ENCODE results near the gene CMIP.

The CMIP gene

DNA sequence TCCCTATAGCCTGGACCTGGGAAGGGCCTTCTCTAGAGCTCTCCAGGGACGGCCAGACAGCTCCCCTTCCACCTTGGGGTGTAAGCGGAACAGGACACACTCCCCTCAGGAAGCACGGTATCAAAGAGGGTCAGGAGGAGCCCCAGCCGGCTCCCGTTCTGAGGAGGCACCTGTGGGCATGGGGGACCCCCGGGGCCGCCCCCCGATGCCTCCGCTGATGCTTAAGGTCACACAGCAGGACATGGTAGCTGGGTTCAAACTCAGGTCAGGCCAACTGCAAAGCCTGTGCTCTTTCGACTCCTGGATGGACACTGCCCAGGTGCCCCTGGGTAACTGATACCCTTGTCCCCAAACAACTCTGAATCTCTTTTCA, 49.8 kb downstream of the CMIP start:
- DNase-seq (ENCODE audit: extremely low spot score): no peak
- POLR2A ChIA-PET: no interaction called here
- CTCF ChIA-PET: interaction anchor here (1.6 kb wide), 1 partner anchor 11 kb away, joined by 4 read pairs; no protein-coding TSS in a partner anchor
- TF ChIP-seq L3MBTL2 (conservative IDR thresholded peaks at IDR 0.05) (no peak), FOXA1 (IDR thresholded peaks at IDR 0.05) (no peak), BHLHE40 (IDR thresholded peaks at IDR 0.05; ENCODE audit: borderline replicate concordance) (no peak), FOXM1 (IDR thresholded peaks at IDR 0.05; ENCODE audit: borderline replicate concordance) (no peak), CTBP1 (IDR thresholded peaks at IDR 0.05; ENCODE audit: borderline replicate concordance) (no peak)
- TF ChIP-seq, protein P1, sequence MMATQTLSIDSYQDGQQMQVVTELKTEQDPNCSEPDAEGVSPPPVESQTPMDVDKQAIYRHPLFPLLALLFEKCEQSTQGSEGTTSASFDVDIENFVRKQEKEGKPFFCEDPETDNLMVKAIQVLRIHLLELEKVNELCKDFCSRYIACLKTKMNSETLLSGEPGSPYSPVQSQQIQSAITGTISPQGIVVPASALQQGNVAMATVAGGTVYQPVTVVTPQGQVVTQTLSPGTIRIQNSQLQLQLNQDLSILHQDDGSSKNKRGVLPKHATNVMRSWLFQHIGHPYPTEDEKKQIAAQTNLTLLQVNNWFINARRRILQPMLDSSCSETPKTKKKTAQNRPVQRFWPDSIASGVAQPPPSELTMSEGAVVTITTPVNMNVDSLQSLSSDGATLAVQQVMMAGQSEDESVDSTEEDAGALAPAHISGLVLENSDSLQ (IDR thresholded peaks at IDR 0.05): no peak

DNA sequence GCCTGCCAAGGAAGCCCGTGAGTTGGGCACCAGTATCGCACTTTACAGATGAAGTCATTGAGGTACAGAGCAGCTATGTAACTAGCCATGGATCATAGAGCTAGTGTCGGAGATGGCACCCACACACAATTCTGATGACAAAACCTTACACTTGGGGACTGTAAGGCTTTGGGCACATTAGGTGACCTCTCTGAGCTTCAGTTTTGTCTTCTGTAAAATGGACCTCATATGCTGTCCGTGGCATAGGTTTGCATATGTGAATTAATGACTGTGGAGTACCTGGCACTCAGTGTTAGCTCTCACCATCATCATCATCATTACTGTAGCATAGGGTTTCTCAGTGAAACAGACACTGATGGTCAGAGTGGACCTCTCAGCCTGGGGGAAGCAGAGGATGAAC, 50.3 kb downstream of the CMIP start:
- CTCF ChIA-PET: no interaction called here
- TF ChIP-seq ZNF384 (IDR thresholded peaks at IDR 0.05) (no peak), SUZ12 (IDR thresholded peaks at IDR 0.05) (no peak), FOXM1 (IDR thresholded peaks at IDR 0.05; ENCODE audit: borderline replicate concordance) (no peak), L3MBTL2 (conservative IDR thresholded peaks at IDR 0.05) (no peak), SP1 (IDR thresholded peaks at IDR 0.05) (no peak), NFRKB (IDR thresholded peaks at IDR 0.05) (no peak), FOXK2 (IDR thresholded peaks at IDR 0.05) (no peak), LEF1 (IDR thresholded peaks at IDR 0.05; ENCODE audit: borderline replicate concordance) (no peak), ELF4 (IDR thresholded peaks at IDR 0.05) (no peak), FOXA1 (IDR thresholded peaks at IDR 0.05) (no peak), CTBP1 (IDR thresholded peaks at IDR 0.05; ENCODE audit: borderline replicate concordance) (no peak), ARNT (IDR thresholded peaks at IDR 0.05) (no peak), BHLHE40 (IDR thresholded peaks at IDR 0.05; ENCODE audit: borderline replicate concordance) (no peak), HDGF (IDR thresholded peaks at IDR 0.05; ENCODE audit: borderline replicate concordance) (no peak), TARDBP (IDR thresholded peaks at IDR 0.05) (no peak)
- TF ChIP-seq, protein P1 (IDR thresholded peaks at IDR 0.05): no peak
- DNase-seq (ENCODE audit: extremely low spot score): no peak
- POLR2A ChIA-PET: no interaction called here

DNA sequence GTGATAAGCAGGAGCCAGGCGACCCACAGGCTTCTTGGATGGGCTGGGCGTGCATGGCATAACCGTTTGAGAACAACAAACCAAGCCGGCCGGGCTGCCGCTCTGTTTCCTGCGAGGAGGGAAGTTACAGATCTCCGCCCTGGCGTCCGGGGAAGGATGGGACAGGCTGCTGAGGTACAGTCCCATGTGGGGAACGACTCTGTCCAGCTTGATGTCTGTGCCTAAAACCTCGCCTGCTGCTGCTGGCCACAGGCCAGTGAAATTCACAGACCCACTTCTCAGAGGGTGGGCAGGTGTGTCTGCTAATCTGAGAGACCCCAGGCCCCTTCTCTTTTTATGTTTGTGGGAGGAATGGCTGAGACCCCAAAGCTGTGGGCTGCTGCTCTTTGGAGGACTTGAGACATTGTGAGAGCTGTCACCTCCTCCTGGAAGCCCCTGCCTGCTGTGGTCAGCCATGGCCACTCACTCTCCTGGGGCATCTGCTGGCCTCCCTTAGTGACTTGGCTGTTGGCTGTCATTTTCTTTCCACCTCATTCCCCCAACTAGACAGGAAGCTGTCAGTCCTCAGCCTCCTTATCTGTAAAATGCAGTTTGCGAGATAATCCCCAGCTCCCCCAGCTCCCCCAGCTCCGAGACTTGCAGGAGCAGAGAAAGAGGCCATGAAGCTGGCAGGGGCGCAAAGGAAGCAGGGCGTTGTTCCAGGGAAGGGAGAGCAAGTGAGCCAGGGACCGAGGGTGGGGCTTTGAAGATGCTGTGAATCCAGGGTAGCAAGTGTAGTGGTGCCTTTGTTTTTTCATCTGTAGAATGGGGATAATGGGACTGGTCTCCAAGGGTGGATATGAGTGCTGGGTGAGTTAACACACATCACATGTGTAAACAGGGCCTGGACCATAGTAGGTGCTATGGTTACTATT, 51.0 kb downstream of the CMIP start:
- ChIA-PET POLR2A (no interaction called here), CTCF (no interaction called here)
- no peak for DNase-seq (ENCODE audit: extremely low spot score)
- TF ChIP-seq FOXA1 (IDR thresholded peaks at IDR 0.05) (no peak), ZNF384 (IDR thresholded peaks at IDR 0.05) (no peak), SP1 (IDR thresholded peaks at IDR 0.05) (no peak), FOXM1 (IDR thresholded peaks at IDR 0.05; ENCODE audit: borderline replicate concordance) (no peak), NFRKB (IDR thresholded peaks at IDR 0.05) (no peak), LEF1 (IDR thresholded peaks at IDR 0.05; ENCODE audit: borderline replicate concordance) (no peak), TARDBP (IDR thresholded peaks at IDR 0.05) (no peak), ARNT (IDR thresholded peaks at IDR 0.05) (no peak), HDGF (IDR thresholded peaks at IDR 0.05; ENCODE audit: borderline replicate concordance) (no peak), ELF4 (IDR thresholded peaks at IDR 0.05) (no peak), SUZ12 (IDR thresholded peaks at IDR 0.05) (no peak), L3MBTL2 (conservative IDR thresholded peaks at IDR 0.05) (no peak), CTBP1 (IDR thresholded peaks at IDR 0.05; ENCODE audit: borderline replicate concordance) (no peak), FOXK2 (IDR thresholded peaks at IDR 0.05) (no peak), BHLHE40 (IDR thresholded peaks at IDR 0.05; ENCODE audit: borderline replicate concordance) (no peak)
- TF ChIP-seq, protein P1 (IDR thresholded peaks at IDR 0.05): no peak

DNA sequence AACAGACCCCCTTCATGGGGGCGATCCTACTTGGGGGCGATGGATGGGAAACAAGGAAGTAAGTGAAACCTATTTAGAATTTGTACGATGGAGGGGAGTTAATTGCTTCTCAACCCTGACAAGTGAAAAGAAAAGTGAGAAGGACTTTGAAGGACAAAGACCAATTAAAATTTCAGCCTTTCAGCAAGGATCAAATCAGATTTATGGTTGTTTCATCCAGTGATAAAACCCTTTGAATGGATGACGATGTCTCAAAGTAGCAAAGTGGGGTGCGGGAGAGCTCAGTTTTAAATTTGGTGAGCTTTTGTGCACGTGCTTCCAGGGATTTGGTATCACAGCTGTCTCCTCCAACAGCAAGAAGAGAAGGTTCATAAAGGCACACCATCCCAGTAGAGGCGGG, 51.7 kb downstream of the CMIP start:
- ChIA-PET POLR2A (no interaction called here), CTCF (no interaction called here)
- DNase-seq (ENCODE audit: extremely low spot score): no peak
- TF ChIP-seq CTBP1 (IDR thresholded peaks at IDR 0.05; ENCODE audit: borderline replicate concordance) (no peak), HDGF (IDR thresholded peaks at IDR 0.05; ENCODE audit: borderline replicate concordance) (no peak), ZNF384 (IDR thresholded peaks at IDR 0.05) (no peak), SUZ12 (IDR thresholded peaks at IDR 0.05) (no peak), BHLHE40 (IDR thresholded peaks at IDR 0.05; ENCODE audit: borderline replicate concordance) (no peak), FOXA1 (IDR thresholded peaks at IDR 0.05) (no peak), ARNT (IDR thresholded peaks at IDR 0.05) (no peak), L3MBTL2 (conservative IDR thresholded peaks at IDR 0.05) (no peak), LEF1 (IDR thresholded peaks at IDR 0.05; ENCODE audit: borderline replicate concordance) (no peak), TARDBP (IDR thresholded peaks at IDR 0.05) (no peak), NFRKB (IDR thresholded peaks at IDR 0.05) (no peak), FOXK2 (IDR thresholded peaks at IDR 0.05) (no peak), ELF4 (IDR thresholded peaks at IDR 0.05) (no peak), SP1 (IDR thresholded peaks at IDR 0.05) (no peak), FOXM1 (IDR thresholded peaks at IDR 0.05; ENCODE audit: borderline replicate concordance) (no peak)
- TF ChIP-seq, protein P1 (IDR thresholded peaks at IDR 0.05): no peak

DNA sequence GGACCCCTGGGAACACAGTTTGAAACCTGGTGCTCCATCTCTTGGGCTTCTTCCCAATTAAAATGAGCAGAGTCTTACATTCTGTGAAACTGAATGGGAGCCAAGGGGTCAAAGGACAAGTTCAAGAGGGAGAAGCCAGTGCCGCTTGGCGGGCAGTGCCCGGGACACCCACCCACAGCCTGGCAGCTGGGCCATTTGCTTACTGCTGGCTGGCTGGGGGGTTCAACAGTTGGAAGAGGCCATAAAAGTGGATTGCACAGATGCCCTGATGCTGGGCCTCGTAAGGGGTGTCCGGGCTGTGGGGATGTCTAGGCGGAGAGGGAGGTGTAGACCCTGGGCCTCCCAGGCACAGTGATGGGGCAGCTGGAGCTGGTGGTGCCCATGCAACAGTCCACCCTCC, 52.1 kb downstream of the CMIP start:
- DNase-seq (ENCODE audit: extremely low spot score): no peak
- ChIA-PET CTCF (no interaction called here), POLR2A (no interaction called here)
- TF ChIP-seq L3MBTL2 (conservative IDR thresholded peaks at IDR 0.05): no peak
- no peak for TF ChIP-seq NFRKB (IDR thresholded peaks at IDR 0.05)
- TF ChIP-seq CTBP1 (IDR thresholded peaks at IDR 0.05; ENCODE audit: borderline replicate concordance): no peak
- TF ChIP-seq TARDBP (IDR thresholded peaks at IDR 0.05): no peak
